Body of pancreas (tissue), 4 donors: ENCODE results near the gene COL6A2.

Experiments used
- POLR2A ChIP-seq, 3 donors: fragments of 450-650 bp; IDR thresholded peaks; one replicate each; pipeline ENCODE4 v1.6.1; 2016; ENCODE audit warnings: antibody characterized with exemption in 3 of 3, mild to moderate bottlenecking in 2 of 3
- TF ChIP-seq, protein P1 (sequence below), 7 experiments: fragments of 450-650 bp in 4 of 7; fragments of 200-600 bp in 3 of 7; sonication (generic) in 3 of 7; IDR thresholded peaks; one replicate each; pipeline ENCODE4 v1.5.1; 2016 to 2019; ENCODE audit warnings: antibody characterized with exemption in 7 of 7

DNA sequence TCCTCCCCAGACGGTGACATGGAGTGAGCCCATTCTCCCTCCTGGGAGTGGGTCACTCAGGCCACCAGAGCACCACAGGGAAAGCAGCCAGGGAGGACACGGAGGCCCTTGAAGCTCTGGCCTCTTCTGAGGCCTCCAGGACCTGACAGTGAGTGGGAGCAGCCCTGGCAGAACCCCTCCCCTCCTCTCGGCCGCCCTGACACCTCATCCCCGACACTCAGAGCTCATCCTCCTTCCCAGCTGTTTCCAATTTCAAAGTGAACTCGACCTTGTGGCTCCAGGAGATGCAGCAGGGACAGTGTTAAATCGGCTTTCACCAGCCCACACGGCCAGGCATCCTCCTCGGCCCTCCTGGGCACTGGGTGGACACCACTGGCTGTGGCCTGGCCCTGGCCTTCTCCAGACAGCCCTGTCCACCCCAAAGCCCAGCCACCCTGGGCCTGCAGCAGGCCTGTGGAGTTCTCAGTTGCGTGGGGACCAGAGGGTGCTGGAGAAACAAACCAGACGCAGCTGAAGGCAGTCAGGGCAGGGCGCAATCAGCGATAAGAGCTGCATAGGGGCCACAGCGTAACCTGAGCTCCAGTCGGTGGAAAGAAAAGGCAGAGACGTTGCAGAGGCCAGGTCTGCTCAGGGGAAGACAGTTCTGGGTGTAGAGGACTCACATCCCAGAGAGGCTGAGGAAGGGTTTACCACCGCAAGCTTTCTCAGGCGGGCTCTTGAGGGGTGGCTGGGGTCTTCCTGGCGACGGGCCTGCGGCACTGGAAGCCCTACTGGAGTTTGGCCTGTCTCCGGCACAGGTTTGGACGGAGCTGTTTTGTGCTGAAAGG is 30.4 kb downstream of the COL6A2 start:
- TF ChIP-seq, protein P1, sequence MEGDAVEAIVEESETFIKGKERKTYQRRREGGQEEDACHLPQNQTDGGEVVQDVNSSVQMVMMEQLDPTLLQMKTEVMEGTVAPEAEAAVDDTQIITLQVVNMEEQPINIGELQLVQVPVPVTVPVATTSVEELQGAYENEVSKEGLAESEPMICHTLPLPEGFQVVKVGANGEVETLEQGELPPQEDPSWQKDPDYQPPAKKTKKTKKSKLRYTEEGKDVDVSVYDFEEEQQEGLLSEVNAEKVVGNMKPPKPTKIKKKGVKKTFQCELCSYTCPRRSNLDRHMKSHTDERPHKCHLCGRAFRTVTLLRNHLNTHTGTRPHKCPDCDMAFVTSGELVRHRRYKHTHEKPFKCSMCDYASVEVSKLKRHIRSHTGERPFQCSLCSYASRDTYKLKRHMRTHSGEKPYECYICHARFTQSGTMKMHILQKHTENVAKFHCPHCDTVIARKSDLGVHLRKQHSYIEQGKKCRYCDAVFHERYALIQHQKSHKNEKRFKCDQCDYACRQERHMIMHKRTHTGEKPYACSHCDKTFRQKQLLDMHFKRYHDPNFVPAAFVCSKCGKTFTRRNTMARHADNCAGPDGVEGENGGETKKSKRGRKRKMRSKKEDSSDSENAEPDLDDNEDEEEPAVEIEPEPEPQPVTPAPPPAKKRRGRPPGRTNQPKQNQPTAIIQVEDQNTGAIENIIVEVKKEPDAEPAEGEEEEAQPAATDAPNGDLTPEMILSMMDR (IDR thresholded peaks at IDR 0.05) = no peak
- TF ChIP-seq POLR2A (IDR thresholded peaks at IDR 0.05) = no peak
